Activated T-helper 1 cell treated with anti-CD3 and anti-CD28 coated beads, Interleukin-12 subunit alpha, Interleukin-12 subunit beta, Interleukin-2, Interleukin-4 antibody, amounts not matched to agents 30 ng/mL and 10 ng/mL and 1 ng/mL, durations not matched to agents 14 hours and 24 hours and 36 hours (primary cell): ENCODE results near the gene STAG3. TPM values are rescaled to one million over a fixed set of nuclear protein-coding genes. Genes with fewer than 3 reads are reported as not detected.
"Not testable (repeated sequence)": the region's sequence is repeated elsewhere in the genome, so short reads cannot be mapped to it uniquely, and the experiment has no call there.

ENCODE experiments used
- DNase-seq: peaks from one replicate; pipeline ENCODE4 v3.0.0; 2021; ENCODE audit warnings: low spot score
- H3K27ac Mint-ChIP-seq: one replicate; pipeline ENCODE4 v1.8.0; 2021; ENCODE audit warnings: mild to moderate bottlenecking, mixed read lengths
- H3K27me3 Mint-ChIP-seq: one replicate; pipeline ENCODE4 v1.8.0; 2022; ENCODE audit warnings: mild to moderate bottlenecking, moderate library complexity, mixed read lengths; ENCODE audit not compliant: insufficient read depth
- H3K36me3 Mint-ChIP-seq: one replicate; pipeline ENCODE4 v1.8.0; 2021; ENCODE audit warnings: low read depth, mixed read lengths
- H3K4me1 Mint-ChIP-seq: one replicate; pipeline ENCODE4 v1.8.0; 2021; ENCODE audit warnings: low read depth, mixed read lengths
- H3K4me3 Mint-ChIP-seq: one replicate; pipeline ENCODE4 v1.8.0; 2021; ENCODE audit warnings: mild to moderate bottlenecking, moderate library complexity, mixed read lengths
- H3K9me3 Mint-ChIP-seq: one replicate; pipeline ENCODE4 v1.8.0; 2021; ENCODE audit warnings: mixed read lengths
- intact Hi-C: fragments of 100-400 bp; cut with micrococcal nuclease; formaldehyde crosslinking; loops from one replicate; pipeline ENCODE4 v1.15.1; 2024
- total RNA-seq: library from RNA; stranded (reverse); gene quantifications from 2 replicates; pipeline ENCODE4 v1.2.3, GENCODE V29; 2022

Gene STAG3
- total RNA-seq, 1 donor from 2014 or later: 25.0 TPM

DNA sequence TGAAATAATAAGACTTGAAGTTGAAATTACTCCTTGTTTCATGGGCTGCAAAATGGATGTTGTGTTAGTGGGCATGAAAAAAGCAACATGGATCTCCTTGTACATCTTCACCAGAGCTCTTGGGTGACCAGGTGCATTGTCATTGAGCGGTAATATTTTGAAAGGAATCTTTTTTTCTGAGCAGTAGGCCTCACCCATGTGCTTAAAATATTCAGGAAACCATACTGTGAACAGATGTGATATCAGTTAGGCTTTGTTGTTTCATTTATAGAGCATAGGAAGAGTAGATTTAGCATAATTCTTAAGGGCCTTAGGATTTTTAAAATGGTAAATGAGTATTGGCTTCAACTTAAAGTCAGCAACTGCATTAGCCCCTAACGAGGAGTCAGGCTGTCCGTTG is 15.3 kb downstream of the STAG3 start:
- intact Hi-C loops: no loop called here
- Mint-ChIP-seq H3K9me3 (no peaks in the 10 kb centered on the region), H3K4me3 (no peak overlapping the region), H3K27ac (no peak overlapping the region), H3K27me3 (no peaks in the 10 kb centered on the region), H3K36me3 (peaks cover 2% of the 10 kb centered on the region), H3K4me1 (peaks cover 29% of the 10 kb centered on the region)
- no peak for DNase-seq

GRCh38 chr7:100195222-100195621 is 17.5 kb downstream of the STAG3 start:
- H3K4me1 Mint-ChIP-seq: peaks cover 22% of the 10 kb centered on the region
- H3K36me3 Mint-ChIP-seq: peaks cover 4% of the 10 kb centered on the region
- no peaks in the 10 kb centered on the region for H3K27me3 Mint-ChIP-seq
- intact Hi-C loops: no loop called here
- DNase-seq: no peak
- H3K9me3 Mint-ChIP-seq: no peaks in the 10 kb centered on the region
- H3K4me3 Mint-ChIP-seq: no peak overlapping the region
- H3K27ac Mint-ChIP-seq: no peak overlapping the region

- H3K27ac Mint-ChIP-seq, H3K36me3 Mint-ChIP-seq, DNase-seq, H3K4me3 Mint-ChIP-seq, H3K27me3 Mint-ChIP-seq, intact Hi-C loops, H3K9me3 Mint-ChIP-seq: not testable (repeated sequence)
- H3K4me1 Mint-ChIP-seq: peaks cover 21% of the 10 kb centered on the region
These were observed 18.2 kb downstream of the STAG3 start for GRCh38 chr7:100195901-100196322.

GRCh38 chr7:100198266-100198665 is 20.5 kb downstream of the STAG3 start:
- peaks cover 8% of the 10 kb centered on the region for H3K4me1 Mint-ChIP-seq
- H3K4me3 Mint-ChIP-seq: no peak overlapping the region
- no peaks in the 10 kb centered on the region for H3K9me3 Mint-ChIP-seq
- intact Hi-C loops: no loop called here
- H3K27ac Mint-ChIP-seq: no peak overlapping the region
- no peak for DNase-seq
- H3K27me3 Mint-ChIP-seq: no peaks in the 10 kb centered on the region
- peaks cover 10% of the 10 kb centered on the region for H3K36me3 Mint-ChIP-seq

DNA sequence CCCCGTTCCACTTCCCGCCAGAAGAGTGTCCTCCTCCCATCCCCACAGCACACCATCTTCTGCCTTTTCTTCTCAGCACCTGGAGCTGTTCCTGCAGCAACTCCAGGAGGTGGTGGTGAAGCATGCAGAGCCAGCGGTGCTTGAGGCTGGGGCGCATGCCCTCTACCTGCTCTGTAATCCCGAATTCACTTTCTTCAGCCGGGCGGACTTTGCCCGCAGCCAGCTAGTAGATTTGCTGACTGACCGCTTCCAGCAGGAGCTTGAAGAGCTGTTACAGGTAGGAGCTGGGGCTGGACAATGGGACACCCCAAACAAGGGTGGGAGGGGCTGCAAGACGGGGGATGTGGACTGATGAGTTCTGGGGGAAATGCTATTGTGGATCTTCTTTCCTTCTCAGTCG is 23.0 kb downstream of the STAG3 start:
- H3K27me3 Mint-ChIP-seq: no peaks in the 10 kb centered on the region
- H3K9me3 Mint-ChIP-seq: no peaks in the 10 kb centered on the region
- intact Hi-C loops: no loop called here
- peaks cover 8% of the 10 kb centered on the region for H3K4me1 Mint-ChIP-seq
- peaks cover 10% of the 10 kb centered on the region for H3K36me3 Mint-ChIP-seq
- H3K4me3 Mint-ChIP-seq: no peak overlapping the region
- H3K27ac Mint-ChIP-seq: no peak overlapping the region
- no peak for DNase-seq

DNA sequence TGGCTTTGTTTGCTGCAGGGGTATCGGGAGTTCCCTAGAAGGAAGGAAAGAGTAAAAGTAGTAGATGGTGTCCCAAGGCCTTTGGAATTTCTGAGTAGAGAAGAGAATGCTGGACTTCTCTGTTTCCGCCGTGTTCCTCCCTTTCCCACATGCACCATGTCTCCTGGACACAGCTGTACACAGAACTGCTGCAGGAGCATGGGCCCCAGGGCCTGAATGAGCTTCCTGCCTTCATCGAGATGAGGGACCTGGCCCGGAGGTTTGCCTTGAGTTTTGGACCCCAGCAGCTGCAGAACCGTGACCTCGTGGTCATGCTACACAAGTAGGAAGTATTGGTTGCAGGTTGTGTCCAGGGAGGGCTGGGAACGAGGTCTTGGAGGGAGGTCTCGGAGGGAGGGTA is 26.7 kb downstream of the STAG3 start:
- Mint-ChIP-seq H3K27me3 (no peaks in the 10 kb centered on the region), H3K4me3 (no peak overlapping the region), H3K36me3 (peaks cover 13% of the 10 kb centered on the region), H3K9me3 (no peaks in the 10 kb centered on the region), H3K27ac (no peak overlapping the region), H3K4me1 (peaks cover 23% of the 10 kb centered on the region)
- DNase-seq: no peak
- intact Hi-C loops: no loop called here

DNA sequence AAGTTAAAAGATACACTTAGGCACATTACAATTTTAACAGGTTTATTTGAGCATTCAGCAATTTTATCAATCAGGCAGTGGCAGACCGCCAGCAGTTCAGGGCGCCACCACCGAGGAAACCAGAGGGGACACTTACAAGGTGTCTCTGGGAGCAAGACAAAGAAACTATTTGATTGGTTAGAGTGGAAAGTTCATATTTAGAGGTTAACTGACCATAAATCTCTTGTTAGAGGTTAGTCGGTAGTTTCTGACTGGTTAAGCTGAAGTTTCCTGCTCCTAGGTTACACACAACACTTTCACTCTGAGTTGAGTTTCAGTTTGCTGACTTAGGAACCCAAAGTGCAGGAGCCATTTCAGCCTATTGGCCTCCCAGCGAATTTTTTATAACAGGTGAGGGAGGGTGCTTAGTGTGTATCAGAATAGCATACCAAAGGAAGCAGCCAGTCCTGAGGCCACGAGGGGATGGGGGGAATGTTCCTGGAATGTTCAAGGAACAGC is 31.2 kb downstream of the STAG3 start:
- peaks cover 49% of the 10 kb centered on the region for H3K4me1 Mint-ChIP-seq
- DNase-seq: peak; percentile 48
- H3K9me3 Mint-ChIP-seq: no peaks in the 10 kb centered on the region
- H3K27me3 Mint-ChIP-seq: no peaks in the 10 kb centered on the region
- peak overlapping the region; percentile 80 for H3K27ac Mint-ChIP-seq
- intact Hi-C loops: loop anchor here (1.0 to 5.0 kb wide), 6 partner anchors 8 to 187 kb away; partner anchors contain the start of genes GAL3ST4 and LAMTOR4
- peaks cover 17% of the 10 kb centered on the region for H3K36me3 Mint-ChIP-seq
- peak overlapping the region; percentile 71 for H3K4me3 Mint-ChIP-seq

DNA sequence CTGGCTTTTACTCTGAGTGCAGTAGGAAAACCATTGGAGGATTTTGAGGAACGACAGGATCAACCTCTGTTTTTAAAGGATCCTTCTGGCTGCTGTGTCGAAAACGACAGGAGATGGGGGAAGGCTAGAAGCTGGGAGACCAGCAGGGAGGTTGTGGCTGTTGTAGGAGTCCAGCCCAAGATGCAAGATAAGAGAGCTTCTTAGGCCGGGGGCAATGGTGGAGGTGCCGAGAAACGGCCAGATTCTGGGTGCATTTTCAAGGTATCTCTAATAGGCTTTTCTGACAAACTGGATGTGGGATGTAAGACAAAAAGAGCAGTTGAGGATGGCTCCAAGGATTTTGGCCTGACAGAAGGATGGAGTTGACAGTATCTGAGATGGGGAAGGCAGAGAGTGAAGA is 31.8 kb downstream of the STAG3 start:
- H3K4me1 Mint-ChIP-seq: peaks cover 54% of the 10 kb centered on the region
- H3K4me3 Mint-ChIP-seq: peak overlapping the region; percentile 71
- no peaks in the 10 kb centered on the region for H3K27me3 Mint-ChIP-seq
- H3K36me3 Mint-ChIP-seq: peaks cover 17% of the 10 kb centered on the region
- intact Hi-C loops: loop anchor here (1.0 to 5.0 kb wide), 6 partner anchors 8 to 187 kb away; partner anchors contain the start of genes GAL3ST4 and LAMTOR4
- H3K27ac Mint-ChIP-seq: peak overlapping the region; percentile 80
- H3K9me3 Mint-ChIP-seq: no peaks in the 10 kb centered on the region
- no peak for DNase-seq

DNA sequence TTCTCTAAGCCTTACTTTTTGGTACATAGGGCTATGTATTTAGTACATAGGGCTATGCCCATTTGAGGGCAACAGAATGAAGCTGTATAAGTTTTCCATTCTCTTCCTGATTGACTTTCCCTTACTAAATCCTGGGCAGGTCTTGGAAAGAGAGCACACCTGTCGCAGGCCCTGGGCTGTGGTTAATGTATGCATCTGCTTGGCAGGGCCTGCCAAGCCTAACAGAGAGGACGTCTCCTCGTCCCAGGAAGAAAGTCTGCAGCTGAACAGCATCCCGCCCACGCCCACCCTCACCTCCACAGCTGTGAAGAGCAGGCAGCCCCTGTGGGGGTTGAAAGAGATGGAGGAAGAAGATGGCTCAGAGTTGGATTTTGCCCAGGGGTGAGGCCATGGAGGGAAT is 33.1 kb downstream of the STAG3 start:
- Mint-ChIP-seq H3K4me1 (peaks cover 67% of the 10 kb centered on the region), H3K4me3 (peak overlapping the region; percentile 40), H3K9me3 (no peaks in the 10 kb centered on the region), H3K27ac (peak overlapping the region; percentile 63), H3K36me3 (peaks cover 17% of the 10 kb centered on the region), H3K27me3 (no peaks in the 10 kb centered on the region)
- DNase-seq: no peak
- intact Hi-C loops: loop anchor here (1.0 kb wide), 1 partner anchor 31 kb away; no protein-coding TSS in a partner anchor

DNA sequence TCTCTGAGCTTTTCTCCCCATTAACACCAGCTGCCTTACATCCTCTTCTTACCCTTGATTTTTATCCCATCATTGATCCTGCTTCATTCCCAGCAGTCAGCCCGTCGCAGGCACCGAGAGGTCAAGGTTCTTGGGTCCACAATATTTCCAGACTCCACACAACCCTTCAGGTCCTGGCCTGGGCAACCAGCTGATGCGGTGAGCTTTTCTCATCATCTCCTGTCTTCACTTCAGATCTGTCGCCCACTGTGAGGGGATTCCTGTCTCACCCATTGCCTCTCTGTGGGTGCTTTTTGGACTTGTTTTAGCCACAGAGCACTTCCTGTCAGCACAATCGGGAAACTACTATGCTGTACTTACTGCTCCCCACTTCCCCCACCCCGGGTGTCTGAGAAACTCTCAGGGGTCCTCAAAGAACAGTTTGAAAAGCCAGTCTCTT is 33.6 kb downstream of the STAG3 start:
- no peaks in the 10 kb centered on the region for H3K9me3 Mint-ChIP-seq
- H3K4me1 Mint-ChIP-seq: peaks cover 69% of the 10 kb centered on the region
- H3K27ac Mint-ChIP-seq: peak overlapping the region; percentile 95
- peak; percentile 56 for DNase-seq
- no peaks in the 10 kb centered on the region for H3K27me3 Mint-ChIP-seq
- intact Hi-C loops: loop anchor here (1.0 kb wide), 1 partner anchor 31 kb away; no protein-coding TSS in a partner anchor
- H3K36me3 Mint-ChIP-seq: peaks cover 17% of the 10 kb centered on the region
- peak overlapping the region; percentile 84 for H3K4me3 Mint-ChIP-seq

DNA sequence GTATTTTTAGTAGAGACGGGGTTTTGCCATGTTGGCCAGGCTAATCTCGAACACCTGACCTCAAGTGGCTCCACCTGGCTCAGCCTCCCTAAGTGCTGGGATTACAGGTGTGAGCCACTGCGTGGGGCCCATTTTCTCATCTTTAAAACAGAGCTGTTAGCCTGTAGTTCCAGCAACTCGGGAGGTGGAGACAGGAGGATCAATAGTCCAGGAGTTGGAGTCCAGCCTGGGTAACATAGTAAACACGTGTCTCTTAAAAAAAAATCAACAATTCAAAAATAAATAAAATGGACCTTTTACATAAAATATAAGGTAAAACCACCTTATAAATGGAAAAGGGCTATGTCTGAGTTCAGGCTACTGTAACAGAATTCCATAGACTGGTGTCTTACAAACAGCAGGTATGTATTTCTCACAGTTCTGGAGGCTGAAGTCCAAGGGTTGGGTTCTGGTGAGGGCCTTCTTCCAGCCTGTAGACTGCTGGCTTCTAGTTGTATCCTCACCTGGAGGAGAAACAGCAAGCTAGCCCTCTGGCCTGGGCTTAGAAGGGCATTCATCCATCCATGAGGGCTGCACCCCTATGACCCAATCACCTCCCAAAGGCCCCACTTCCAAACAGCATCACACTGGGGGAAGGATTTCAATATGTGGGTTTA is 35.0 kb downstream of the STAG3 start:
- Mint-ChIP-seq H3K27ac (no peak overlapping the region), H3K9me3 (no peaks in the 10 kb centered on the region), H3K36me3 (peaks cover 16% of the 10 kb centered on the region), H3K4me1 (peaks cover 77% of the 10 kb centered on the region), H3K27me3 (no peaks in the 10 kb centered on the region), H3K4me3 (no peak overlapping the region)
- intact Hi-C loops: no loop called here
- no peak for DNase-seq

GRCh38 chr7:100213672-100214071 is 36.0 kb downstream of the STAG3 start:
- Mint-ChIP-seq H3K27me3 (no peaks in the 10 kb centered on the region), H3K27ac (no peak overlapping the region), H3K4me1 (peaks cover 74% of the 10 kb centered on the region), H3K9me3 (no peaks in the 10 kb centered on the region), H3K4me3 (no peak overlapping the region), H3K36me3 (peaks cover 19% of the 10 kb centered on the region)
- no peak for DNase-seq
- intact Hi-C loops: no loop called here

- intact Hi-C loops, H3K9me3 Mint-ChIP-seq, H3K27me3 Mint-ChIP-seq: not testable (repeated sequence)
- Mint-ChIP-seq H3K27ac (peak overlapping the region; percentile 45), H3K4me3 (peak overlapping the region; percentile 43), H3K4me1 (peaks cover 74% of the 10 kb centered on the region), H3K36me3 (peaks cover 17% of the 10 kb centered on the region)
- peak; percentile 12 for DNase-seq
These were observed 36.6 kb downstream of the STAG3 start for GRCh38 chr7:100214356-100214755.
